GM12878 (cell line): Measurements from ENCODE around the gene TNF. TPM values are rescaled to one million over a fixed set of nuclear protein-coding genes. Genes with fewer than 3 reads are reported as not detected.

Source experiments
- ATAC-seq: fragments of 200-7000 bp; cut with Tn5 transposase; 3 replicates; pipeline ENCODE4 v1.9.1; 2020; ENCODE audit warnings: mild to moderate bottlenecking, moderate library complexity
- BruUV-seq: library from RNA; stranded (reverse); fragments of 400-500 nt; replicated peaks from 2 replicates; lab custom pipeline; 2021; lab: Mats Ljungman, UMichigan
- CTCF ChIA-PET: fragments of 300-600 bp; sonication (Branson Sonifier 250); formaldehyde crosslinking; extraction: SDS; loops from one replicate; lab custom pipeline; 2021; ENCODE audit warnings: inconsistent platforms; lab: Yijun Ruan, JAX
- POLR2A ChIA-PET: fragments of 350-600 bp; formaldehyde crosslinking; extraction: SDS; loops from one replicate; lab custom pipeline; 2021; ENCODE audit warnings: inconsistent platforms; lab: Charles Lee
- RAD21 ChIA-PET: fragments of 300-600 bp; sonication (Branson Sonifier 250); formaldehyde crosslinking; loops from one replicate; lab custom pipeline; 2023; ENCODE audit warnings: antibody characterized with exemption; ENCODE audit not compliant: unreplicated experiment; lab: Charles Lee
- SMC1A ChIA-PET: fragments of 300-600 bp; sonication (Branson Sonifier 250); formaldehyde crosslinking; loops from one replicate; lab custom pipeline; 2023; ENCODE audit not compliant: unreplicated experiment, uncharacterized antibody; lab: Charles Lee
- DNase-seq: peaks from one replicate; pipeline ENCODE4 v3.0.0-alpha.2; 2011; ENCODE audit warnings: low read depth, low spot score
- FAIRE-seq: peaks from 3 replicates; lab custom pipeline; 2011; peaks lifted over from hg19 to GRCh38; lab: Jason Lieb, UNC
- H2AFZ ChIP-seq: 2 replicates; pipeline ENCODE4 v1.6.0; 2011; ENCODE audit warnings: low read depth, low read length, control low read depth; ENCODE audit not compliant: control insufficient read depth
- H3K27ac ChIP-seq: 2 replicates; pipeline ENCODE4 v1.5.1; 2011; ENCODE audit warnings: control low read depth; ENCODE audit not compliant: control insufficient read depth, insufficient read depth
- H3K27me3 ChIP-seq, 2 experiments: replicated peaks in 1 of 2; 2 replicates each; pipeline versions ENCODE4 v1.6.0 to v1.6.1; 2011; ENCODE audit warnings: low read length in 1 of 2; ENCODE audit not compliant: control insufficient read depth in 2 of 2, insufficient read depth in 2 of 2
- H3K36me3 ChIP-seq, 2 experiments: 2 replicates each; pipeline ENCODE4 v1.5.1; 2011; ENCODE audit warnings: low read length in 1 of 2; ENCODE audit not compliant: control insufficient read depth in 2 of 2, insufficient read depth in 2 of 2
- H3K4me1 ChIP-seq: 2 replicates; pipeline ENCODE4 v1.6.1; 2011; ENCODE audit warnings: mild to moderate bottlenecking, low read length, moderate library complexity, mixed read lengths; ENCODE audit not compliant: control insufficient read depth, insufficient read depth
- H3K4me2 ChIP-seq: 2 replicates; pipeline ENCODE4 v1.6.0; 2011; ENCODE audit warnings: control low read depth; ENCODE audit not compliant: control insufficient read depth, insufficient read depth
- H3K4me3 ChIP-seq: fragments of 200-600 bp; sonication (generic); 2 replicates; pipeline ENCODE4 v1.5.1; 2016
- H3K79me2 ChIP-seq: 2 replicates; pipeline ENCODE4 v1.6.0; 2011; ENCODE audit warnings: low read length; ENCODE audit not compliant: control insufficient read depth, insufficient read depth
- H3K9ac ChIP-seq: 2 replicates; pipeline ENCODE4 v1.8.0; 2011; ENCODE audit warnings: low read length, control low read depth, mixed read lengths; ENCODE audit not compliant: control insufficient read depth, insufficient read depth
- H3K9me3 ChIP-seq: replicated peaks from 3 replicates; pipeline ENCODE4 v1.5.1; 2011; ENCODE audit warnings: mild to moderate bottlenecking, low read length; ENCODE audit not compliant: control insufficient read depth, insufficient read depth
- H4K20me1 ChIP-seq: 2 replicates; pipeline ENCODE4 v1.6.0; 2011; ENCODE audit not compliant: control insufficient read depth, insufficient read depth
- FOXK2 ChIP-seq: fragments of 450-650 bp; IDR thresholded peaks from 2 replicates; pipeline ENCODE4 v1.6.1; 2017; ENCODE audit warnings: mild to moderate bottlenecking, moderate library complexity
- GABPA ChIP-seq: IDR thresholded peaks from 2 replicates; pipeline ENCODE4 v1.6.1; 2014; ENCODE audit warnings: antibody characterized with exemption, low read depth, mild to moderate bottlenecking, inconsistent platforms
- HDAC6 ChIP-seq: fragments of 200-600 bp; sonication (generic); IDR thresholded peaks from one replicate; pipeline ENCODE4 v1.8.0; 2017; ENCODE audit warnings: antibody characterized with exemption; ENCODE audit not compliant: unreplicated experiment
- IRF5 ChIP-seq: fragments of 450-650 bp; IDR thresholded peaks from 2 replicates; pipeline ENCODE4 v1.6.1; 2017; ENCODE audit warnings: borderline replicate concordance
- NFXL1 ChIP-seq: fragments of 450-650 bp; IDR thresholded peaks from 2 replicates; pipeline ENCODE4 v1.6.1; 2017; ENCODE audit warnings: antibody characterized with exemption, mild to moderate bottlenecking, borderline replicate concordance
- POU2F2 ChIP-seq: IDR thresholded peaks from 3 replicates; pipeline ENCODE4 v1.6.1; 2011; ENCODE audit warnings: low read depth, mild to moderate bottlenecking, low read length, borderline replicate concordance
- PRDM15 ChIP-seq: fragments of 450-650 bp; formaldehyde crosslinking; IDR thresholded peaks from 2 replicates; pipeline ENCODE4 v1.4.0; 2020; ENCODE audit warnings: mild to moderate bottlenecking, moderate library complexity
- REST ChIP-seq: IDR thresholded peaks from 2 replicates; pipeline ENCODE4 v1.6.1; 2012; ENCODE audit warnings: mild to moderate bottlenecking, low read depth, low read length
- WRNIP1 ChIP-seq: IDR thresholded peaks from 2 replicates; pipeline ENCODE4 v1.6.1; 2011; ENCODE audit warnings: low read depth, low read length, improper control_type of control experiment, borderline replicate concordance
- ZBED1 ChIP-seq: IDR thresholded peaks from 2 replicates; pipeline ENCODE4 v1.6.1; 2016; ENCODE audit warnings: borderline replicate concordance
- WGBS: methylation state at CpG from one replicate; pipeline ENCODE4 v1.1.6; 2016; ENCODE audit warnings: low lambda C conversion rate; ENCODE audit not compliant: insufficient replicate concordance, insufficient coverage; ENCODE audit errors: missing lambda C conversion rate; 5-methylcytosine and 5-hydroxymethylcytosine counted together
- in situ Hi-C: fragments of 300-500 bp; cut with MboI; formaldehyde crosslinking; loops from 9 replicates; pipeline ENCODE4 v1.14.3; 2018; ENCODE audit warnings: mixed read lengths
- intact Hi-C: fragments of 100-400 bp; cut with micrococcal nuclease; formaldehyde crosslinking; loops from one replicate; pipeline ENCODE4 v1.14.2; 2022; ENCODE audit not compliant: unreplicated experiment
- polyA plus RNA-seq, 11 experiments: library from polyadenylated mRNA; depleted of rRNA in 4 of 11; unstranded in 6 of 11; stranded (reverse) in 5 of 11; fragments of >200 nt; fragmentation: Nextera tagmentation in 4 of 11; fragmentation: Illumina TruSeq in 1 of 11; extraction: Ambion mirVana in 4 of 11; extraction: Trizol in 1 of 11; gene quantifications; 1 replicate in 1 of 11; 2 replicates in 10 of 11; pipeline versions ENCODE4 v1.2.1 to v1.2.3, GENCODE V29; 2011 to 2016; ENCODE audit warnings: inconsistent platforms in 2 of 11, missing spikeins in 2 of 11, low read depth in 1 of 11
- total RNA-seq, 4 experiments: library from RNA; depleted of rRNA in 3 of 4; stranded (reverse); fragments of >200 nt in 3 of 4; fragmentation: Illumina TruSeq in 1 of 4; extraction: Trizol in 1 of 4; gene quantifications; 2 replicates each; pipeline versions ENCODE4 v1.2.1 to v1.2.3, GENCODE V29; 2013 to 2021

The TNF gene
- total and polyA plus RNA-seq, 10 of the 15 experiments (the other 5 are each of a cell fraction or from before 2014, with no cell fraction given), result 18.0 to 94.8 (median 61.9) TPM

- no TSS peak for BruUV-seq
- Histone ChIP-seq H3K9ac (peak overlapping the region; percentile 87), H3K79me2 (peaks cover 70% of the 10 kb centered on the region), H3K4me1 (peaks cover 55% of the 10 kb centered on the region), H3K27ac (peak overlapping the region; percentile 96), H3K27me3 (no peaks in the 10 kb centered on the region), H4K20me1 (no peaks in the 10 kb centered on the region), H3K4me2 (peak overlapping the region; percentile 84), H3K4me3 (peak overlapping the region; percentile 59), H2AFZ (no peak overlapping the region), H3K36me3 (peaks cover 0 to 7% of the 10 kb centered on the region in 2 experiments; a peak in 2 of 4 replicates), H3K9me3 (no peaks in the 10 kb centered on the region)
- WGBS, result 58% methylated on average over 9 of the region's 9 CpGs
- no peak for TF ChIP-seq FOXK2
- no peak for TF ChIP-seq WRNIP1
- TF ChIP-seq REST, result no peak
- TF ChIP-seq NFXL1, result no peak
- TF ChIP-seq GABPA, result no peak
- TF ChIP-seq ZBED1, result no peak
- no peak for TF ChIP-seq HDAC6
- TF ChIP-seq PRDM15 (CRISPR knock-in tag), result no peak
- no peak for TF ChIP-seq IRF5
- no peak for TF ChIP-seq POU2F2
- ChIA-PET POLR2A (interaction anchor here (0.5 to 17.1 kb wide), 9 partner anchors 8 to 257 kb away, joined by 3 to 282 read pairs (median 10); partner anchors contain the start of genes ATP6V1G2, HSPA1B, LST1 and LTB), SMC1A (interaction anchor here (5.1 to 45.5 kb wide), 3 partner anchors 11 to 22 kb away, joined by 56 to 1989 read pairs (median 523); partner anchors contain the start of genes ATP6V1G2, DDX39B, LST1 and LTA), RAD21 (interaction anchor here (0.6 to 17.5 kb wide), 7 partner anchors 9 to 220 kb away, joined by 3 to 620 read pairs (median 14); partner anchors contain the start of genes ATP6V1G2, DDX39B, LST1 and LTB), CTCF (interaction anchor here (1.1 to 31.0 kb wide), 5 partner anchors 9 to 87 kb away, joined by 3 to 2098 read pairs (median 14); partner anchors contain the start of genes ATP6V1G2, C6orf47, DDX39B and LST1)
- in situ Hi-C loops, result loop anchor here (25.0 kb wide), 2 partner anchors 1039 to 1389 kb away; partner anchors contain the start of genes BRD2 and HLA-DMA
- ATAC-seq, result no peak
- DNase-seq, result no peak
- no peak for FAIRE-seq
- intact Hi-C loops, result no loop called here
Measured at GRCh38 chr6:31573239-31574105, 1.9 kb upstream of the TNF start.
